Body of pancreas (tissue), 4 donors: ENCODE results near the gene SLC27A1. TPM values are rescaled to one million over a fixed set of nuclear protein-coding genes. Genes with fewer than 3 reads are reported as not detected.
"Not testable (repeated sequence)": the region's sequence is repeated elsewhere in the genome, so short reads cannot be mapped to it uniquely, and the experiment has no call there.

Source experiments
- ATAC-seq: fragments of 150-250 bp; one replicate; pipeline ENCODE4 v1.9.1; 2016
- DNase-seq, 4 donors: peaks; one replicate each; pipeline ENCODE4 v3.0.0-alpha.2; 2019
- H3K27ac ChIP-seq, 4 donors: fragments of 200-600 bp; sonication (generic); 1 replicate in 3 of 4; 2 replicates in 1 of 4; pipeline versions ENCODE4 v1.5.1 to v1.6.1; 2016 to 2019; ENCODE audit warnings: mild to moderate bottlenecking in 1 of 4, mixed read lengths in 1 of 4, moderate library complexity in 1 of 4
- H3K27me3 ChIP-seq, 2 donors: fragments of 200-600 bp; sonication (generic); one replicate each; pipeline ENCODE4 v1.6.0; 2016; ENCODE audit warnings: mild to moderate bottlenecking in 1 of 2
- H3K36me3 ChIP-seq, 2 donors: fragments of 200-600 bp; sonication (generic); replicated peaks in 1 of 2; 2 replicates each; pipeline ENCODE4 v1.5.1; 2016; ENCODE audit warnings: low read depth in 2 of 2; ENCODE audit not compliant: insufficient read depth in 1 of 2
- H3K4me1 ChIP-seq: fragments of 200-600 bp; sonication (generic); one replicate; pipeline ENCODE4 v1.6.0; 2016
- H3K4me3 ChIP-seq, 2 donors: fragments of 200-600 bp; sonication (generic); 1 replicate in 1 of 2; 2 replicates in 1 of 2; pipeline ENCODE4 v1.5.1; 2016 to 2019
- H3K9me3 ChIP-seq, 3 donors: fragments of 200-600 bp; sonication (generic); 1 replicate in 2 of 3; 2 replicates in 1 of 3; pipeline ENCODE4 v1.5.1; 2016
- POLR2A ChIP-seq, 3 donors: fragments of 450-650 bp; IDR thresholded peaks; one replicate each; pipeline ENCODE4 v1.6.1; 2016; ENCODE audit warnings: antibody characterized with exemption in 3 of 3, mild to moderate bottlenecking in 2 of 3
- WGBS, 2 donors: methylation state at CpG; one replicate each; pipeline ENCODE4 v1.1.5; 2017; 5-methylcytosine and 5-hydroxymethylcytosine counted together
- intact Hi-C: fragments of 100-400 bp; cut with DNase I; formaldehyde crosslinking; loops from one replicate; pipeline ENCODE4 v1.15.1; 2023
- total RNA-seq, 2 donors: library from RNA; depleted of rRNA; stranded (reverse); fragments of >200 nt; gene quantifications; one replicate each; pipeline ENCODE4 v1.1.0, GENCODE V29; 2016
- TF ChIP-seq, protein P1 (sequence below), 7 experiments: fragments of 450-650 bp in 4 of 7; fragments of 200-600 bp in 3 of 7; sonication (generic) in 3 of 7; IDR thresholded peaks; one replicate each; pipeline ENCODE4 v1.5.1; 2016 to 2019; ENCODE audit warnings: antibody characterized with exemption in 7 of 7

Gene SLC27A1
- total RNA-seq, 2 donors from 2014 or later = 21.1 to 25.7 TPM

DNA sequence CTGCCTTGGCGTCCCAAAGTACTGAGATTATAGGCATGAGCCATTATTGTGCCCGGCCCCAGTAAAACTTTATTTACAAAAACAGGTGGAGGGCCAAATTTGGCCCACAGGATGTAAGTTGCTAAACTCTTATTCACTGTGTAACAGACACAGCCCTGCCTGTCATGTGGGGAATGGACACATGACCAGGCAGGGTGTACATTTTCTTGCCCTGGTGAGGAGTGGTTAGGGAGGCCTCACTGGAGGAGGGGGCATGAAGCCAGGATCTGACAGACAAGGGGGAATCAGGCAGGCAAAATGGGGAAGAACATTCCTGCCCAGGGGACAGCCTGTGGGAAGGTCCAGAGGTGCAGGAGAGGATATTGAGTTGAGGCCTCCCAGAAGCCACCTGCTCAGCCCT is 33.7 kb downstream of the SLC27A1 start:
- no peaks in the 10 kb centered on the region for H3K27me3 ChIP-seq
- no peaks in the 10 kb centered on the region for H3K36me3 ChIP-seq
- no peak overlapping the region for H3K27ac ChIP-seq
- intact Hi-C loops = no loop called here
- ATAC-seq (no peak), DNase-seq (no peak)
- H3K4me3 ChIP-seq = no peak overlapping the region
- 94 to 95% methylated on average over 2 of the region's 2 CpGs for WGBS, 2 donors
- peaks cover 6% of the 10 kb centered on the region for H3K4me1 ChIP-seq
- H3K9me3 ChIP-seq = no peaks in the 10 kb centered on the region
- TF ChIP-seq, protein P1, sequence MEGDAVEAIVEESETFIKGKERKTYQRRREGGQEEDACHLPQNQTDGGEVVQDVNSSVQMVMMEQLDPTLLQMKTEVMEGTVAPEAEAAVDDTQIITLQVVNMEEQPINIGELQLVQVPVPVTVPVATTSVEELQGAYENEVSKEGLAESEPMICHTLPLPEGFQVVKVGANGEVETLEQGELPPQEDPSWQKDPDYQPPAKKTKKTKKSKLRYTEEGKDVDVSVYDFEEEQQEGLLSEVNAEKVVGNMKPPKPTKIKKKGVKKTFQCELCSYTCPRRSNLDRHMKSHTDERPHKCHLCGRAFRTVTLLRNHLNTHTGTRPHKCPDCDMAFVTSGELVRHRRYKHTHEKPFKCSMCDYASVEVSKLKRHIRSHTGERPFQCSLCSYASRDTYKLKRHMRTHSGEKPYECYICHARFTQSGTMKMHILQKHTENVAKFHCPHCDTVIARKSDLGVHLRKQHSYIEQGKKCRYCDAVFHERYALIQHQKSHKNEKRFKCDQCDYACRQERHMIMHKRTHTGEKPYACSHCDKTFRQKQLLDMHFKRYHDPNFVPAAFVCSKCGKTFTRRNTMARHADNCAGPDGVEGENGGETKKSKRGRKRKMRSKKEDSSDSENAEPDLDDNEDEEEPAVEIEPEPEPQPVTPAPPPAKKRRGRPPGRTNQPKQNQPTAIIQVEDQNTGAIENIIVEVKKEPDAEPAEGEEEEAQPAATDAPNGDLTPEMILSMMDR (IDR thresholded peaks at IDR 0.05) = no peak
- no peak for TF ChIP-seq POLR2A (IDR thresholded peaks at IDR 0.05)

DNA sequence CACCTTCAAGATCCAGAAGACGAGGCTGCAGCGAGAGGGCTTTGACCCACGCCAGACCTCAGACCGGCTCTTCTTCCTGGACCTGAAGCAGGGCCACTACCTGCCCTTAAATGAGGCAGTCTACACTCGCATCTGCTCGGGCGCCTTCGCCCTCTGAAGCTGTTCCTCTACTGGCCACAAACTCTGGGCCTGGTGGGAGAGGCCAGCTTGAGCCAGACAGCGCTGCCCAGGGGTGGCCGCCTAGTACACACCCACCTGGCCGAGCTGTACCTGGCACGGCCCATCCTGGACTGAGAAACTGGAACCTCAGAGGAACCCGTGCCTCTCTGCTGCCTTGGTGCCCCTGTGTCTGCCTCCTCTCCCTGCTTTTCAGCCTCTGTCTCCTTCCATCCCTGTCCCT is 34.1 kb downstream of the SLC27A1 start:
- Histone ChIP-seq H3K4me1 (peaks cover 9% of the 10 kb centered on the region), H3K9me3 (no peaks in the 10 kb centered on the region), H3K4me3 (no peak overlapping the region), H3K27ac (no peak overlapping the region), H3K36me3 (no peaks in the 10 kb centered on the region), H3K27me3 (no peaks in the 10 kb centered on the region)
- DNase-seq (no peak), ATAC-seq (no peak)
- intact Hi-C loops = no loop called here
- WGBS, 2 donors = 90 to 91% methylated on average over 1 to 11 of the region's 13 CpGs
- no peak for TF ChIP-seq POLR2A (IDR thresholded peaks at IDR 0.05)
- TF ChIP-seq, protein P1 (IDR thresholded peaks at IDR 0.05) = no peak

DNA sequence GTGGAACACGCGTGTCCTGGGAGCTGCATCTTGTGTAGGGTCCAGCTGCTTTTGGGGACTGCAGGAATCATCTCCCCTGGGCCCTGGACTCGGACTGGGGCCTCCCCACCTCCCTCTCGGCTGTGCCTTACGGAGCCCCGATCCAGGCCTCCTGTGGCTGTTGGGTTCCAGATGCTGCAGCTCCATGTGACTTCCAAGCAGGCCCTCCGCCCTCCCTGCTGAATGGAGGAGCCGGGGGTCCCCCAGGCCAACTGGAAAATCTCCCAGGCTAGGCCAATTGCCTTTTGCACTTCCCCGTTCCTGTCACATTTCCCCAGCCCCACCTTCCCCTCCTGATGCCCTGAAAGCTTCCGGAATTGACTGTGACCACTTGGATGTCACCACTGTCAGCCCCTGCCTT is 34.9 kb downstream of the SLC27A1 start:
- ATAC-seq = no peak

DNA sequence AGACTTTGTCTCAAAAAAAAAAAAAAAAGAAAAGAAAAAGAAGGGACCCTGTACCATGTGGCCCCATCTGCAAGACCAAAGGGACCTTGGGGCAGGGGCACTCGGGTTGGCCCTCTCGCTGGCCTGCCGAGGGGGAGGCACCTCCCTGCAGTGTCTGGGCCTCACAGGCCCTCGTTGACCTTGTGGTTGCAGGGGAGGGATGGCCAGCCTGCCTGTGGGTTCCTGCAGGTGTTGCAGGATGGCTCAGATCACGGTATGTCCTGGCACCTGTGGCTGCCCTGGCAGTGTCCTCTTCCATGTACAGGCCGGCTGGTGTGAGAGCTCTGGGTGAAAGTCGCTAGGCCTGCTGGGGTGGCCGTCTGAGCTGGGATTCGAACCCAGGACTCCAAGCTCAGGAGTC is 36.4 kb downstream of the SLC27A1 start:
- H3K27ac ChIP-seq = no peak overlapping the region
- H3K36me3 ChIP-seq = no peaks in the 10 kb centered on the region
- intact Hi-C loops = no loop called here
- no peak for TF ChIP-seq POLR2A (IDR thresholded peaks at IDR 0.05)
- TF ChIP-seq, protein P1 (IDR thresholded peaks at IDR 0.05) = no peak
- no peak for ATAC-seq
- no peak for DNase-seq
- H3K4me3 ChIP-seq = no peak overlapping the region
- no peaks in the 10 kb centered on the region for H3K27me3 ChIP-seq
- no peaks in the 10 kb centered on the region for H3K9me3 ChIP-seq
- H3K4me1 ChIP-seq = peaks cover 24% of the 10 kb centered on the region
- WGBS, 2 donors = 70 to 73% methylated on average over 5 to 9 of the region's 9 CpGs

More for the DNA sequence above, 34.9 kb downstream of the SLC27A1 start:
- Histone ChIP-seq H3K36me3 (no peaks in the 10 kb centered on the region), H3K4me1 (peaks cover 16% of the 10 kb centered on the region), H3K27ac (no peak overlapping the region), H3K27me3 (no peaks in the 10 kb centered on the region), H3K4me3 (no peak overlapping the region), H3K9me3 (no peaks in the 10 kb centered on the region)
- TF ChIP-seq, protein P1 (IDR thresholded peaks at IDR 0.05) = no peak
- no peak for TF ChIP-seq POLR2A (IDR thresholded peaks at IDR 0.05)
- WGBS, 2 donors = 73 to 78% methylated on average over 4 to 10 of the region's 10 CpGs
- intact Hi-C loops = no loop called here
- DNase-seq = no peak

DNA sequence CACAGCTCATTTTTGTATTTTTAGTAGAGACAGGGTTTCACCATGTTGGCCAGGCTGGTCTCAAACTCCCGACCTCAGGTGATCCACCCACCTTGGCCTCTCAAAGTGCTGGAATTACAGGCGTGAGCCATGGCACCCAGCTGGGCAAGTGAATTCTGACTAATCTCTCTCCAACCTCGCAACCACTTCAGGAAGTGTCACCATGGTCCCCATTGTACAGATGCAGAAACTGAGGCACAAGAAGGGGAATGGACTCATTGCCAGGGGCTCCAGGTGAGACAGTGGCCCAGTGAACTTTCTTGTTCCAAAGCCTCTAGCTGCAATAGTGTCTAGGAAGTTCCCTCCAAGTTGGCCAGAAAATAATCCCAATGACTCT is 38.2 kb downstream of the SLC27A1 start:
- H3K27me3 ChIP-seq, ATAC-seq, intact Hi-C loops, H3K4me3 ChIP-seq, H3K36me3 ChIP-seq, DNase-seq, H3K9me3 ChIP-seq: not testable (repeated sequence)
- H3K27ac ChIP-seq = peak overlapping the region in 1 of 4 donors; percentile 20
- H3K4me1 ChIP-seq = peaks cover 33% of the 10 kb centered on the region
- WGBS, 2 donors = 92% methylated on average over 3 of the region's 3 CpGs; no CpG with 5 or more reads in 1 of the 2 donors
